K562 (cell line): ENCODE results near the gene CLUH. TPM values are rescaled to one million over a fixed set of nuclear protein-coding genes. Genes with fewer than 3 reads are reported as not detected.

Experiments
- BCOR ChIP-seq: fragments of 450-650 bp; IDR thresholded peaks from 2 replicates; pipeline ENCODE4 v1.6.1; 2016
- BRF1 ChIP-seq: IDR thresholded peaks from 3 replicates; pipeline ENCODE4 v1.6.1; 2011; ENCODE audit warnings: borderline replicate concordance, mild to moderate bottlenecking; ENCODE audit not compliant: insufficient read length; ENCODE audit errors: extremely low read depth
- CTCF ChIP-seq, 3 experiments: IDR thresholded peaks in 2 of 3; conservative IDR thresholded peaks in 1 of 3; 2 replicates each; pipeline ENCODE4 v1.5.1; 2011 to 2012; ENCODE audit warnings: low read length in 3 of 3, mild to moderate bottlenecking in 3 of 3, control low read depth in 2 of 3, improper control_type of control experiment in 1 of 3, inconsistent platforms in 1 of 3, low read depth in 1 of 3, mixed read lengths in 1 of 3, moderate library complexity in 1 of 3; ENCODE audit not compliant: insufficient read depth in 2 of 3
- CTCFL ChIP-seq: IDR thresholded peaks from 2 replicates; pipeline ENCODE4 v1.6.1; 2011; ENCODE audit warnings: borderline replicate concordance, low read depth, mild to moderate bottlenecking, moderate library complexity, low read length; ENCODE audit not compliant: insufficient read depth, poor library complexity, severe bottlenecking
- GTF2A2 ChIP-seq: IDR thresholded peaks from 2 replicates; pipeline ENCODE4 v1.6.1; 2016; ENCODE audit warnings: mild to moderate bottlenecking, missing genetic modification characterization, missing compliant biosample characterization
- HDAC3 ChIP-seq: fragments of 450-650 bp; IDR thresholded peaks from 2 replicates; pipeline ENCODE4 v1.6.1; 2018; ENCODE audit warnings: borderline replicate concordance, mild to moderate bottlenecking, moderate library complexity; ENCODE audit not compliant: partially characterized antibody
- HNRNPLL ChIP-seq: fragments of 200-400 bp; formaldehyde crosslinking; IDR thresholded peaks from 2 replicates; pipeline ENCODE4 v1.6.1; 2017; ENCODE audit warnings: low read length, low read depth, mild to moderate bottlenecking; ENCODE audit not compliant: poor library complexity, severe bottlenecking
- LARP7 ChIP-seq: fragments of 450-650 bp; IDR thresholded peaks from 2 replicates; pipeline ENCODE4 v1.6.1; 2016
- MAZ ChIP-seq, 2 experiments: fragments of 450-650 bp in 1 of 2; sonication (generic) in 1 of 2; formaldehyde crosslinking; IDR thresholded peaks in 1 of 2; conservative IDR thresholded peaks in 1 of 2; 2 replicates each; pipeline versions ENCODE4 v1.4.0 to v1.5.0; 2020; ENCODE audit warnings: mild to moderate bottlenecking in 1 of 2, missing genetic modification reagents in 1 of 2
- MED1 ChIP-seq: sonication (generic); formaldehyde crosslinking; IDR thresholded peaks from 2 replicates; pipeline ENCODE4 v1.8.1; 2023; ENCODE audit warnings: missing genetic modification reagents, borderline replicate concordance
- NFATC3 ChIP-seq: fragments of 450-650 bp; IDR thresholded peaks from 2 replicates; pipeline ENCODE4 v1.6.1; 2017; ENCODE audit warnings: mild to moderate bottlenecking
- NRF1 ChIP-seq, 2 experiments: fragments of 450-650 bp; IDR thresholded peaks in 1 of 2; conservative IDR thresholded peaks in 1 of 2; 2 replicates each; pipeline ENCODE4 v1.6.1; 2014; ENCODE audit warnings: mild to moderate bottlenecking in 2 of 2
- RBBP5 ChIP-seq: fragments of 200-600 bp; sonication (generic); IDR thresholded peaks from 2 replicates; pipeline ENCODE4 v1.6.1; 2012; ENCODE audit warnings: borderline replicate concordance, mild to moderate bottlenecking, low read length, control low read depth, inconsistent platforms; ENCODE audit not compliant: insufficient read depth, poor library complexity, severe bottlenecking
- RBFOX2 ChIP-seq: fragments of 200-400 bp; formaldehyde crosslinking; IDR thresholded peaks from 2 replicates; pipeline ENCODE4 v1.6.1; 2017; ENCODE audit warnings: low read depth, mild to moderate bottlenecking, low read length, moderate library complexity
- SMAD2 ChIP-seq: fragments of 150-350 bp; IDR thresholded peaks from 2 replicates; pipeline ENCODE4 v1.6.1; 2014; ENCODE audit warnings: low read depth, mild to moderate bottlenecking, low read length
- SOX6 ChIP-seq: fragments of 450-650 bp; IDR thresholded peaks from 2 replicates; pipeline ENCODE4 v1.6.1; 2014; ENCODE audit warnings: mild to moderate bottlenecking
- TAL1 ChIP-seq: fragments of 450-650 bp; IDR thresholded peaks from 2 replicates; pipeline ENCODE4 v1.6.1; 2016; ENCODE audit warnings: mild to moderate bottlenecking
- TCF7 ChIP-seq: sonication (generic); IDR thresholded peaks from 2 replicates; pipeline ENCODE4 v1.6.1; 2016; ENCODE audit warnings: antibody characterized with exemption, borderline replicate concordance
- TEAD4 ChIP-seq, 2 experiments: sonication (generic) in 1 of 2; formaldehyde crosslinking in 1 of 2; IDR thresholded peaks; 2 replicates each; pipeline versions ENCODE4 v1.6.1 to v1.8.0; 2012 to 2022; ENCODE audit warnings: borderline replicate concordance in 1 of 2, inconsistent platforms in 1 of 2, low read length in 1 of 2, mild to moderate bottlenecking in 1 of 2, missing genetic modification reagents in 1 of 2
- ZNF507 ChIP-seq: conservative IDR thresholded peaks from 2 replicates; pipeline ENCODE4 v1.6.1; 2017; ENCODE audit warnings: missing genetic modification characterization, missing compliant biosample characterization
- ZNF592 ChIP-seq: fragments of 450-650 bp; IDR thresholded peaks from 2 replicates; pipeline ENCODE4 v1.6.1; 2017; ENCODE audit warnings: antibody characterized with exemption, mild to moderate bottlenecking
- ZNF830 ChIP-seq: fragments of 250-450 bp; sonication (Bioruptor Pico); IDR thresholded peaks from 2 replicates; pipeline ENCODE4 v1.5.0; 2021; ENCODE audit warnings: mild to moderate bottlenecking
- polyA plus RNA-seq, 8 experiments: library from polyadenylated mRNA; depleted of rRNA in 4 of 8; stranded (reverse) in 5 of 8; unstranded in 3 of 8; fragments of >200 nt; fragmentation: Nextera tagmentation in 2 of 8; fragmentation: Illumina TruSeq in 1 of 8; extraction: Ambion mirVana in 2 of 8; extraction: Trizol in 1 of 8; gene quantifications; 2 replicates each; pipeline versions ENCODE4 v1.2.1 to v1.2.3, GENCODE V29; 2011 to 2014; ENCODE audit warnings: inconsistent platforms in 1 of 8, missing spikeins in 1 of 8
- total RNA-seq, 7 experiments: library from RNA; depleted of rRNA in 6 of 7; stranded (reverse); fragments of >200 nt in 6 of 7; fragmentation: Illumina TruSeq in 2 of 7; extraction: Trizol in 2 of 7; gene quantifications; 2 replicates each; pipeline versions ENCODE4 v1.2.1 to v1.2.3, GENCODE V29; 2011 to 2021; ENCODE audit warnings: low replicate concordance in 1 of 7

CLUH gene
- total and polyA plus RNA-seq, 9 of the 15 experiments (the other 6 are each of a cell fraction or from before 2014, with no cell fraction given), result 0.21 to 140 (median 33.2) TPM

- TF ChIP-seq CTCFL, result peak; percentile 12
- no peak for TF ChIP-seq SOX6
- no peak for TF ChIP-seq TEAD4 (IDR thresholded peaks at IDR 0.05; ENCODE audit: low read length)
- no peak for TF ChIP-seq TEAD4 (CRISPR knock-in tag; IDR thresholded peaks at IDR 0.05; ENCODE audit: borderline replicate concordance)
- no peak for TF ChIP-seq BCOR
- TF ChIP-seq ZNF830, result no peak
- TF ChIP-seq NRF1 (conservative IDR thresholded peaks at IDR 0.05 in 1 of 2, IDR thresholded peaks at IDR 0.05 in 1 of 2), result peak; percentile 64 to 73; a peak in 3 of 4 replicates
- no peak for TF ChIP-seq MAZ (CRISPR knock-in tag; conservative IDR thresholded peaks at IDR 0.05 in 1 of 2, IDR thresholded peaks at IDR 0.05 in 1 of 2)
- TF ChIP-seq HDAC3, result no peak
- no peak for TF ChIP-seq ZNF592
- TF ChIP-seq HNRNPLL, result peak; percentile 43
- TF ChIP-seq TAL1, result no peak
- no peak for TF ChIP-seq BRF1
- TF ChIP-seq NFATC3, result no peak
- TF ChIP-seq RBFOX2, result no peak
- no peak for TF ChIP-seq TCF7
- peak in 2 of 3 experiments; percentile 26 to 62; a peak in 4 of 6 replicates for TF ChIP-seq CTCF (IDR thresholded peaks at IDR 0.05 in 2 of 3, conservative IDR thresholded peaks at IDR 0.05 in 1 of 3; ENCODE audit: insufficient read depth in 2 of 3, low read depth in 1 of 3, low read length in 3 of 3)
- no peak for TF ChIP-seq ZNF507 (tag)
- TF ChIP-seq GTF2A2 (tag), result no peak
- no peak for TF ChIP-seq SMAD2
- TF ChIP-seq LARP7, result no peak
- no peak for TF ChIP-seq RBBP5
- TF ChIP-seq MED1 (CRISPR knock-in tag), result no peak
Measured at GRCh38 chr17:2724784-2725164, 13.2 kb upstream of the CLUH start (continued).
